Measurements from ENCODE around the gene TEX10.

GRCh38 chr9:100397529-100398266 lies 45.0 kb upstream of the TEX10 start:
- TF ChIP-seq ARNTL (CRISPR knock-in tag; IDR thresholded peaks at IDR 0.05; ENCODE audit: borderline replicate concordance, low read depth) (no peak), ZFP30 (CRISPR knock-in tag; IDR thresholded peaks at IDR 0.05) (no peak), ZFP3 (CRISPR knock-in tag; IDR thresholded peaks at IDR 0.05) (no peak), PATZ1 (CRISPR knock-in tag; IDR thresholded peaks at IDR 0.05; ENCODE audit: borderline replicate concordance) (no peak), POU6F1 (CRISPR knock-in tag; IDR thresholded peaks at IDR 0.05; ENCODE audit: borderline replicate concordance, low read depth) (no peak), ZNF565 (CRISPR knock-in tag; conservative IDR thresholded peaks at IDR 0.05; ENCODE audit: low read depth) (no peak), OSR1 (CRISPR knock-in tag; IDR thresholded peaks at IDR 0.05) (no peak), TOX (CRISPR knock-in tag; IDR thresholded peaks at IDR 0.05; ENCODE audit: borderline replicate concordance) (no peak), BACH2 (CRISPR knock-in tag; IDR thresholded peaks at IDR 0.05; ENCODE audit: borderline replicate concordance) (no peak), TSHZ2 (CRISPR knock-in tag; IDR thresholded peaks at IDR 0.05) (no peak), ZC3H10 (CRISPR knock-in tag; IDR thresholded peaks at IDR 0.05) (no peak), ZNF8 (CRISPR knock-in tag; IDR thresholded peaks at IDR 0.05) (no peak), CREB5 (CRISPR knock-in tag; IDR thresholded peaks at IDR 0.05; ENCODE audit: low read depth) (no peak), RARB (CRISPR knock-in tag; IDR thresholded peaks at IDR 0.05) (no peak)
